NCI-H526 treated with DMSO at 0.1 percent for 48 hours (cell line): Measurements from ENCODE around the gene TMEM63A.

Experiments used
- DNase-seq: peaks from one replicate; lab custom pipeline; 2025; lab: John Stamatoyannopoulos, UW

The TMEM63A gene

DNA sequence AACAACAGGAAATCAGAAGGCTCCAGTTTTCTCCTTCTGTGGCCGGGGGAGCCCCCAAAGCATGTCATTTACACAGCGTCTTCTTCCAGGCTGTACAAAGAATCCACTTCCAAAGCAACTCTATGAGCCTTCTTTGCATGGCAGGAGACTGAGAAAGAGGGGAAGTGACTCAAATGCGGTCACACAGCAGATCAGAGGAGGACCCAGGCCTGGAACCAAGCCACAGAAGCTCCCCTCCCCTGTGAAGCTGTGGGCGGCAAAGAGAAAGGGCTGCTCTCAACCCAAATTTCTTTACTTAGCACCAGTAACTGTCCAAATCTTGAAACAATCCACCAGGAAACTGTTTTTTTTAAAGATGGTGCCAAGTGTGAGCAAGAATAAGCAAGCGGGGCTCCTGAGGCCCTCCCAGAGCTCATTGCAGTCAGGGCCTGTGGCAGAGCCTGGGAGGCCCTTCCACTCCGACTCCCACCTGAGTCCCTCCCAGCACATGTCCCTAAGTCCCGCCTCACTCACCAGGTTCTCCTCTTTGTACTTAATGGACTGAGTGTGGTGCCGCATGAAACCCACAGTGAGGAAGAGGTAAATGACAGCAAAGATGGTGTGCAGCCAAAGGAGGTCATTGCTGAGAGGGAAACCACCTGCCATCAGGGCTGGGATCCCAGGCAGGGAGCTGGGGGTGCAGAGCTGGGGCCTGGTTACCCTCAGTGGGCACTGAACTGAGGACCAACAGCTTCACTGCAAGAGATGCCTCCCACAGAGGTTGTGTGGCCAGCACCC is 15.9 kb downstream of the TMEM63A start:
- no peak for DNase-seq

DNA sequence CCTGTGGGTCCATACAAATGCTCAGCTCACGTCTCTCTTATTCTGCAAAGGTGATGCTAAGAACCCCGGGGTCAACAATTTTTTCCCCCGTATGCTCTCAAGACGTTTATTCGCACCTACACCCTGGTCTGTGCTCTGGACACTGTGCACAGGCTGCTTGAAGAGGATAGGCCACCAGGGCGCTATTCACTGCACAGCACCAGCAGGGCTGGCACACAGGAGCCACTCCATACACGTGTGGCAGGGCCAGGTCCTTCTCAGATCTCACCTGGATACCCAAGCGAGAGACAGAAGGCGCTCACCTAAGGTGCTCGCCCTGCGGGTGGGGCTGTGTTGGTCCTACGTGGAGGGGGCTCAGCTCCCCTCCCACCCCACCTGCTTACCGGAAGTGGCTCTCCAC is 16.7 kb downstream of the TMEM63A start:
- DNase-seq = no peak

DNA sequence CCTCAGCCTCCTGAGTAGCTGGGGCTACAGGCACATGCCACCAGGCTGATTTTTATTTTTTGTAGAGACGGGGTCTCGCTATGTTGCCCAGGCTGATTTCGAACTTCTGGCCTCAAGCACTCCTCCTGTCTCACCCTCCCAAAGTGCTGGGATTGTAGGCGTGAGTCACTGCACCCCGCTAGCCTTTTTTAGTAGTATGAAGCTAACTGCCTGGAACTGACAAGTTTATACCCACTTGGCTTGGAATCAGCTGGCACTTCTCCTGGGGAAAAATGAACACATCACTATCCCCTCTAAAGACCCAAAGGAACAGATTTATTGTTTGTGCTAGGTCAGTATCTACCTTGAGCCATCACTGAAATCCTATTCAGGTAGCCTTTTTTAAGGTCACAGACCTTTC is 19.0 kb downstream of the TMEM63A start:
- DNase-seq = no peak

GRCh38 chr1:225862581-225862950 is 19.6 kb downstream of the TMEM63A start:
- no peak for DNase-seq

DNA sequence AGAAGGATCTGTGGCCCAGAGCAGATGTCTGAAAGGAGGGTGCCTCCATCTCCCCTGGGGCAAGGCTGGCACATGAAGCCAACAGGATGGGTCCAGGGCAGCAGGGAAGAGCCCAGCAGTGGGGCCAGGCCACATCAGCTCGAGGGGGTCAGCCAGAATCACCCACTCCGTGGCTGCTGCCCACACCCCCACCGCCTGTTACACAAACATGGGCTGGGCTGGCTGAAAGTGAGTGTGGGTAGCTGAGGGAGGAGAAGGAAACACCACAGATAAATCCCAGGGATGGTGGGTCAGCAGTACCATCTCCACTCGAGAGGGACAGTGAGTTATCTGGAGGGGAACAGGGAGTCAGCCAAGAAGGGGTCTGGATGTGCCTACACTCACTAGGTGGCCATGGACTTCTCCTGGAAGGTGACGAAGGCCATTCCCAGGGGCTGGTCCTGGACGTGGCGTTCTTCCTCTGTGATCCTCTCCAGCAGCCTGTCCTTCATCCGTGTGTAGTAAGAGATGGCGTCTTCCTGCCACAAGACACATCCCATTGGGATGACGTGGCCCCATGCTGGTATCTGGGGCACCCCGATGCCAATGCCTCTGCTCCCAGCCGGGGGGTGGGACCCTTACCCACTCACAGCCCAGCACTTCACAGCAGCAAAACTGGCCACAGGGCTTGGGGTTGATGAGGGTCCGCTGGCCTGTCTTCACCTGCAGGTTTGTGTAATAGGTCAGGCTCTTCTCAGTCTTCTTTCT is 20.2 kb downstream of the TMEM63A start:
- no peak for DNase-seq

- DNase-seq = no peak
Observed at GRCh38 chr1:225860876-225861441, 21.2 kb downstream of the TMEM63A start.

DNA sequence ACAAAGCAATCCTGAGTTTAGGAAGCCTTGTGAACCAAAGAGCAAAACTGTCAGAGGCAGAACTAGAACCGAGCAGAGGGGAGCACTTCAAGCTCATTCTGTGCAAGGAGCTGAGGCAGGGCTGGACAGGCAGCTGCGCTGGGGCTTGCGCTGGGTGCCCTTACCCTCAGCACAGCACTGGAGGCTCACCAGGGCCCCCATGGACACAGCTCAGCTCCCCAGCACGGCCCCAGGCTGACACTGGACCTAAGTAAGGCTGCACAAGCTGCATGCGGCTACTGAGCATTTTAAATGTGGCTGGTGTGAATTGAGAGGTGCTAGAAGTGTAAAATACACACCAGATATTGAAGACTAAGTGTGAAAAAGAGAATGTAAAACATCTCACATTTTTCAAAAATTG is 22.1 kb downstream of the TMEM63A start:
- no peak for DNase-seq

DNA sequence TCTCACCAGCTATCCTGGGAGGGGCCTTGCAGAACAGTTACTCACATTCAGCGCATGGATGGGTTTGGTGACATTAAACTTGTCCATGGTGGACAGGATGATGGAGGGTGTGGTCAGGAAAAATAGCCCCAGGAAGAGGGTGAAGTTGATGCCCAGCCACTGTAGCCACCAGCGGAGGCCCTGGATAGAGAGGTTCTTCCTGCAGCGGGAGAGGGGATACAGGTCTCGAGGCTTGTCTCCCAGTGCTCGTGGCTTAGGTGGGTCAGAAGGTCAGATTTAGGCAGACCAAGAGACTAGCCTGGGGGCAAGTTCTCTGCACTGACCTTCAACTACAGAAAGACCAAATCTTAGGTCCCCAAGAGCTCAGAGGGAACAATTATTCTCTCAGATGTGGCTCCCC is 23.0 kb downstream of the TMEM63A start:
- no peak for DNase-seq

GRCh38 chr1:225857256-225857655 is 24.9 kb downstream of the TMEM63A start:
- no peak for DNase-seq

DNA sequence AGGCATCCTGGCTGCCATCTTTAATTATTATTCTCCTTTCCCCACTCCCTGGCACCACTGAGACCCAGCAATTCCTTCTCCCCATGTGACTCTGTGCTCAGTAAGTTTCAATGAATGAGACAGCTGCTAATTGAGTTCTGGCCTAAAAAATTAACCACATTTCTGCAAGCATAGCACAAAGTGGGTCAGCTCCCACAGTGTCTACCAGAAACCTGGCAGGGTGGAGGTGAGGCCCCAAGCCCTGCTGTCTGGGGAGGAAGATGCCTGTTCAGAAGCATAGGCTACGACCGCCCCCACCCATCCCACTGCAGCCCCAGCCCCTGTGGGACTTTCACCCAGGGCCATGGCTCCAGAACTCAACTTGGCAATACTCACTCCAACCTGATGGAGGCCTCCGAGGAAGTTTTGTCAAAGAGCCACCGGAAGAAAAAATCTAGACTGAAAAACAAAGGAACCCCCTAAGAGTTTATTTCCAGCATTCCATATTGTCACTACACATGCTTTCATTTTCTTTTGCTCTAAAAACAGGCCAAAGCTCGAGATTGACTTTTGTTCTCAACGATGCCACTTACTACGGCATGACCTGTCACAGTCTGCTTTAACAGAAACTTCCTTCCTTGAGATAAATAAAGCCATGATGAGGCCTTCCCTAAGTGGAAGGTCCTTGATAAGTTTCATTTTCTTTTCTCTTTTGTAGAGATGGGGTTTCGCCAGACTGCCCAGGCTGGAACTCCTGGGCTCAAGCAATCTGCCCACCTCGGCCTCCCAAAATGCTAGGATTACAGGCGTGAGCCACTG is 26.5 kb downstream of the TMEM63A start:
- no peak for DNase-seq

DNA sequence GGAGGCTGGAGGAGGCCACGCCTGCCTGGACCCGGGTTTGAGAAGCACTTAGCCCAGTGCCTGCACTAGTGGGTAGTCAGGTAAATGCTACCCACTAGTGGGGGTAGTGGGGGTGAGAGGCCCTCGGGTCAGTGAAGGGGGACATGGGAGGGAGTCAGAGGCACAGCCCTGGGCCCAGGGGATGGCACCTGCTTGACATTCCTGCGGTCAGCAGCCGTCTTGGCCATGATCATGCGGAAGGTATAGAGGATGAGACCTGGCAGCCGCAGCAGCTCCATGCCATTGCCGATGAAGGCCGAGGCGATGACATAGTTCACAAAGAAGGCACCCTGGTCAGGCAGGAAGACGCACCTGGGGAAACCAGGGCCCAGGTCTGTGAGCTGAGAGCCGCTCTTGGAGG is 28.7 kb downstream of the TMEM63A start:
- no peak for DNase-seq

GRCh38 chr1:225852413-225853124 is 29.6 kb downstream of the TMEM63A start:
- no peak for DNase-seq

- DNase-seq = no peak
Observed at GRCh38 chr1:225851805-225852204, 30.4 kb downstream of the TMEM63A start.

DNA sequence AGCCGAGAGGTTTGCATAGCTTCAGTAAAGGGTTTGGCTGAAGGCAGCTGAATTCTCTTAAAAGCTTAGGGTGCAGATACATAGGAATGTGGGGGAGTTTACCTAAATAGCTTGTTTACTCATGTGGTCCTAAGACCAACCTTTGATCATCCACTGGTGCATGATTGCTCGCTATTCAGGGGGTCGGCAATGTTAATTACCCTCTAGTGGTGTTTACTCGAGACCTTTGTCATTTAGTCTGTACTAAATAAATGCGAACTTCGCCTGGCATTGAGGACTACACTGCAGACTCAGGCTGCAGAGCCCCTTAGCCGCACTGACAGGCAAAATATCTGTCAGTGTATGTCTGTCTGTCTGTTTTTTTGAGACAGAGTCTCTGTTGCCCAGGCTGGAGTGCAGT is 31.8 kb downstream of the TMEM63A start:
- no peak for DNase-seq

DNA sequence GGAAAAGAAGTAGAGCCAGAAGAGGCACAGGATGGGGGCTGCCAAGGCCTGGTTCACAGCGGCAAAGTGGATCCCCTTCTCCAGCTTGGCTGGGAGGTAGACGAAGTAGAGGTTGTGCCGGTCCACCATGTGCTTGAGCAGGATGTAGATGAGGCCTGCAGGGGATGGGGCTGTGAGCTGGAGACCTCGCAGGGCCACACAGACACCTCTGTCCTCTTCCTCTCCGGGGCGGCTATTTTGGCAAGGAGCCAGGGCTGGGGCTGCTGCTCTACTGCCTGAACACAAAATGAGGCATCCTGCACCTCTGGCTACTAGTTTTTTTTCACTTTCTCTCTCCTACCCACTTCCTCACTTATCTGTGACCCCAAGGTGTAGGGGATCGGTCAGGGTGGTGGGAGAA is 32.3 kb downstream of the TMEM63A start:
- DNase-seq = no peak

DNA sequence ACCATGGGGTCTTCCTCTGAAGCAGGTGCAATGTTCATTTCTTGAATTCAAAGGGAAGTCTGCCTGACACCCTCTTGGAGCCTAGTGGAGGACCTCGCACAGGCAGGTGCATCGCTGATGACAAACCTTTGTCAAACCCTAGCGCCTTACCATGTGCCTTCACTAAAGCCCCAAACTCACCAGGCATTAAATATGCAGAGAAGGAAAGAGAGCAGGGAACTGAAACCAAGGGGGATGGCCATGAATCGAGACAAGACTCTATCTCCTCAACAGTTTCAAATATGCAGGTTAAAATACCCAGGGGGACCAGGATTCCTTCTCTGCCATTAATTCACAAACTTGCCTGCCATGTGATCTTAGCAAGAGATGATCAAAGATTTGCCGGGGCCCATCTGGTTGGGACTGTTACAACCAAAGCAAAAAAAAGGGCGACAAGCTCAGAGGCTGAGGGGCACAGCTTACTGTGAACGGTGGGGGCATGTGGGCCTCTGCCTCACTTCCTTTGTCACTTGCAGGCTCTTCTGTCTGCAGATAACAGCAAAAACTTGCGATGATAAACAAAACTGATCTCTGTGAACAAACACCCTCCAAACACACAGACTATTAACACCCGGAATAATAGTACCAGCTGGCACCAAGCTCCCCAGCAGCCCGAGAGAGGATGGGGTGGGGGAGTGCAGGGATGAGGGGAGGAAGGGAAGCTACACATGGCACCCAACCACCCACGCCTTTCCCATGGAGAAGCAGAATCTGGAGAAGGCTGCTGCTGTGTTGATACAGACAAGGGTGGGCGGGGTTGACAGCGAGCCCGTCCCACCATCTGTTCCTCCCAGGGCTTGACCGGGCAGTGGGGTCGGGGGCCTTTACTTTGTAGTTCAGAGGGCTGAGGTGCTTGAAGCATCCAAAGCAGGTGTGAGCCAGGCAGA is 33.9 kb downstream of the TMEM63A start:
- DNase-seq = no peak

GRCh38 chr1:225847610-225848009 is 34.6 kb downstream of the TMEM63A start:
- no peak for DNase-seq

- DNase-seq = no peak
Observed at GRCh38 chr1:225846331-225847310, 35.6 kb downstream of the TMEM63A start.

DNA sequence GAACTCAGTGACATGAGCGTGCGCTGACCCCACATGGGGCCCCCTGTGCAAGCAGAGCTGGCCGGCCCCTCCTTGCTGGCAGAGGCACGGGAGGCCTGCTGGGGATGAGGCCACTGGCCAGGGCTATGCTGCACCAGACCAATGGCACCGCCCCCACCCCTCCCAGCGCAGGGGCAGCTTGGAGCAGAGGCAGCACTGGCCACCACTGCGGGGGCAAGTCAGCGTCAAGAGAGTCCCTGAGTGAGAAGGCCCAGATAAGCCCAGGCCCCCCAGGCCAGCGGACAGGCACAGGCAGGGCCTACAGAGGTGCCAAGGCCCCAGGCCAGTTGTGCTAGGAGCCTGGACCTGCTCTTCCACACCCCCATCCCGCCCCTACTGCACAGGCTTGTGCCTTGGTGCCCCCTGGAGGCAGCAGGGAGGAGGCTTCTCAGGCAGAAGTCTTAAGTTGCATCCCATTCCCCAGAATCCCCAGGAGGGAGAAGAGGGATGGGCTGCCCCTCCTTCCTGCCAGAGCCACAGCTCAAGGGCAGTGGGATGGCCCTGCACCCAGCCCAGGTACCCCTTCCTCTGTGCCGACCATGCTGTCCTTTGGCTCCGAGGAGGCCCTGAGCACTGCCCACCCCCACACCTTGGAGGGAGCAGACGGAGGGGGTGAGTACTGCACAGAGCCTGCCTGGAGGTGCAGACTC is 36.5 kb downstream of the TMEM63A start:
- DNase-seq = peak; percentile 7
